GM18873 (cell line): ENCODE data around the gene RPL27A.

ENCODE experiments used
- ATAC-seq: cut with Tn5 transposase; IDR thresholded peaks from one replicate; pipeline ENCODE4 v1.9.1; 2021; ENCODE audit warnings: mild to moderate bottlenecking, moderate library complexity, moderate number of reproducible peaks; ENCODE audit not compliant: unreplicated experiment, low FRiP score

The RPL27A gene

DNA sequence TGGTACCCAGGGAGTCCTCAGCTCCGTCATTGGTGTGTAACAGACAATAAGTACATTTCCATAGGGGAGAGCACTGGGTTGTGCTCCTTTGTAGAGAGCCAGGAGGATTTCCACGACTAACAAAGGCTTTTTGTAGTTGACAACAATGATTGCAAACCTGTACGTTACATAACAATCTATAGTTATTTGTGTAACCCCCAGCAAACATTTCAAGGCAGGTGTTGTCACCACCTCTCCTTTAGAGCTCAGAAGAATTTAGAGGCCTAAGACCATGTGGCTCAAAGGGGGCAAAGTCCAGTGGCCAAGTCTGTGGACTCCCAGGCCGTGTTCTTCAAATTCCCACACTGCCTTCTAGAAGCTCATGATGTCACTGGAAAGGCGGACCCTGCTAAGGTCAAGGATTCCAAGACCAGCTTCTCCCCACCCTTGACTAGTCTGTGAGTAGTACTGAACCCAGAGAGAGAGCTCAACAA lies 15.8 kb downstream of the RPL27A start:
- ATAC-seq, result no peak

DNA sequence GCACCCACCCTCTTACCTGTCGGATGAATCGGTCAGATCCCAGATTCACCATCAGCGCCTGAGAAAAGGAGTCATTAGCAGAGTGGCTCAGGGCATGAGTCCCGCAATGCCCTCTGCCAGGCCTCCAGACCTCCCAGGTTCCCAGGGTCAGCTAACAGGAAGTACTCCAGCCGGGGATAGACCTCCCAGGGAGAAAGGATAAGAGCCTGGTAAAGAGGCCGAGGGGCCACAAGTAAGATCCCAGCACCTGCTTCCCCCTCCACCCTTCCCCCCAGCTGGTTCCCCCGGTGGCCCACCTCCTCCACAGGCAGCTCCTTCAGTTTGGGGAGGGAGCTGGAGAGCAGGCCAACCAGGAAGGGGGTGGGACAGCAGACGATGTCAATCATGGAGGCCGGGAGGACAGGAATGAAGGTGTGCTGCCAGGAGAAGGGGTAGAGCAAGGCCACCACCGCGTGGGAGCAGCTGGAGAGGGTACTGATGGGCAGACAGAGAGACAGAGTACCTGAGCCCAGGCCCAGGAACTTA lies 16.4 kb downstream of the RPL27A start:
- no peak for ATAC-seq

DNA sequence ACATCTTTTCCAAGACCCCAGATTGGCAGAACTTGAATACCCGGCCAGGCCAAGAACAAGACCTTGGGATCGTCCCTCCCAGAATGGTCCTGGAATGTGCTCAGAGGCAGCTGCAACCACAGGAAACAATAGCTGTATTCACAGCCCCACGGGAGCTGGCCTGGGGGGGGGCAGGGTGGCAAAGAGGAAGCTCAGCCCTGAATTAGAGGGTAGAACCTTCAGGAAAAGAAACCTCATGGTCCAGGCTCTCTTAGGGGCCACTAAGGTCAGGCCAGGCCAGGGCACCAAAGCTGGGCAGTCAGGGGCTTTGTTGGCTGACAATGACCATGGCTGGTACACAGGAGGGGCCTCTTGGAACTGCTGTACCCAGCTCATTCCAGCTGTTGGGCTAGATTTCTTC lies 17.3 kb downstream of the RPL27A start:
- ATAC-seq, result no peak

DNA sequence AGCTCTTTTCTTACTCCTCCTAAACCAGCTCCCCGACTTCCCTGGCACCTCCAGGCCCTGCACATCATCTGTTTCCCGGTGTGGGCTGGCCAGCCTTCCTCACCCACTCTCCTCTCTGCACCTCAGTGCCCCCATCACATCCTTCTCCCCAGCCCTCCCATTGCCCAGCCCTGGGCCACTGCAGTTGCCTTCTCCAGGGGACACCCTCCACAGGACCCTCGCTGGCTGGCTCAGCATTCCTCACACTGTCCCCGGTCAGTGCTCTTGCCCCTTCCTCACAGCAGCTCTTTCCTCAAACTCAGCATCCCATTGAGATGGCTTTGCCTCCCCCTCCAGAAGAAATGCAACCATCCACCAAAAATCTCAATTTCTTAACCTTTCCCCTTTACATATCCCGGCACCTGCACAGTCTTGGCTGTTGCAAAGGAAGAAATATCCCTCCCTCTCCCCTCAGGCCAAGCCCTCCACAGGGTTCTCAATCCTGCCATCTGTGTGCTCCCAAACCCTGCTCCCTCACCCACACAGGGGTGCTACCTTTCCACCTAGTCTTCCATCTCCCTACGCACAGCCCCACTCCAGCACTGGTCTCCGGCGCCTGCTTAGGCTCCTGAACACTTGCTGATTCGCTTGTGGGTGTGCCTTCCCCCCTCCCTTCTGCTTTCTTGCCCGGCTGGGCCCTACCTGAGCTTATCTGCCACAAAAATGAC lies 19.5 kb downstream of the RPL27A start:
- ATAC-seq, result no peak

DNA sequence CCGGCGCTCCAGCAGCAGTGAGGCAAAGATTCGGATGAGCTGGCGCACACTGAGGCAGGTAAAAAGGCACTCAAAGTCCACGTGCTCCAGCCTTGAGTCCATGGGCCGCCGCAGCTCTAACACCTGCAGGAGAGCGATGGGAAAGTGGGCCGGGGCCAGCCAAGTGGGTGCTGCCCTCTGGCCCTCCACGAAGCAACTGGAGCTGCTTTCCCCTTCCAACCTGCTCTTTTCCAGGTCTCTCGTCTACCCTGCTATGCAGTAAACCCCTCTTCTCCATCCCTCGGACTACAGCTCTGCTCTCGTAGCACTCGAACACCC lies 20.0 kb downstream of the RPL27A start:
- no peak for ATAC-seq

DNA sequence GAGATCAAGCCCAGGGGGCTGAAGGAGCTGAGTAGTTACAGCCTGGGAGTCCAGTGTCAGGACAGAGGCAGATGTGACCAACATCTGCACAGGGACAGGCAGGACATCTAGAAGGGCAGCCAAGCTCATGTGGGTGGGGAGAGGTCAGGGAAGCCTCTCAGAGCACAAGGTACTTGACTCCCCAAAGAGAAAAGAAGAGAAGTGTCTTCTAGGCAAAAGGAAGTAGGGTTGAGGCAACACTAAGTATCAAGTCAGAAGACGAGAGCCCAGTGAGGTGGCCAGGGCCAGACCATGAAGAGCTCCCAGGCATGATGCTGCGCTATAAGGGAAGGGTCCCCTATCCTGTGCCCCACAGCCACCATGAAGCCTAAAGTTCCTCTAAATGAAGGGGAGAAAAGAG lies 21.5 kb downstream of the RPL27A start:
- no peak for ATAC-seq

DNA sequence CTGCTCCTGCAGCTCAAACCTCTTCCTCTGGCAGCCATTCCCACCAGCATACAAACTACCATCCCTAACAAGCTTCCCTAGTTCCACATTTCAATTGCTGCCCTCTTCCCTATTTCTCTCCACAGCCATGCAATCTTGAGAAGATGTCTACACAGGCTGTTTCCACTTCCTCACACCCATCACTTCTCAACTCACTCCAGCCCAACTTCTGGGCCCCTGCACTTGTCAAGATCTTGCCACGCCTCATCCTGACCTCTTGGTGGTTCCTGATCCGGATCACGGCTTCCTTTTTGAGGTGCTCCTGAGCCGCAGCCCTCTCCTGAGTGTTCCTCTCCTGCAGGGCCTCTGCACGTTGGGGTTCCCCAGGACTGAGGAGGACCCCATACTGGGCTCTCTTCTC lies 22.6 kb downstream of the RPL27A start:
- no peak for ATAC-seq

DNA sequence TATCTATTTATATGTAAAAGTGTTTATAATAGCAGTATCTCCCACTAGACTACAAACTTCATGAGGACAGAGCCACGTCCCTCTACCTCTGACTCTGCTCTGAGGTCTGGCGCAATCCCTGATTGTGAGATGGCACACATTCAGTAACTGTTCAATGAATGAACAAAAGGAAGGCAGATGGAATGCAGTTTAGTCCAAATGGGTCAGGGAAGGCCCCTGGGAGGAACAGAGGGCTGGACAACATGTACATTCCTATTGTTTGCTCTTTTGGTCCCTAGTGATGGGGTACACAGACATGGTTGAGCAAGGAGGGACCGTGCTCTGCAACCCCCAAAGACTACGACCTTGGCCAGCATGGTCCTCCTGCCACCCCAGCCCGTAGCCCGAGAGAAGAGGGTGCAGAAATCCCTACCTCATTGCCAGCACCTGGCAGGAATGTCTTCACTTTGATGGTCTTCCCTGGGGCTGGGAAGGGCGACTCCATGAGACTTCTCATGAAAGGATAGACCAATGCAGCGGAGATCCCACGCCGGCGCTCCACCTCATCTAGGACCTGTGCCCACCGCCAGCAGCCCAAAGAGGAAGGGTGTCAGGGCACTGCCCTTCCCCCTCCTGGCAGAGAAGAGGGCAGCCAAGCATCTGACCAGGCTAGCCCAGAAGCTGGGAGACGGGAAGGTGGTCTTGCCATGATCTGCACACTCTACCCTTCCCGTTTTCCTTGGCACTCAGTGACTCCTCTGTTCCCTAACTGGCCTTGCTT lies 24.3 kb downstream of the RPL27A start:
- no peak for ATAC-seq

DNA sequence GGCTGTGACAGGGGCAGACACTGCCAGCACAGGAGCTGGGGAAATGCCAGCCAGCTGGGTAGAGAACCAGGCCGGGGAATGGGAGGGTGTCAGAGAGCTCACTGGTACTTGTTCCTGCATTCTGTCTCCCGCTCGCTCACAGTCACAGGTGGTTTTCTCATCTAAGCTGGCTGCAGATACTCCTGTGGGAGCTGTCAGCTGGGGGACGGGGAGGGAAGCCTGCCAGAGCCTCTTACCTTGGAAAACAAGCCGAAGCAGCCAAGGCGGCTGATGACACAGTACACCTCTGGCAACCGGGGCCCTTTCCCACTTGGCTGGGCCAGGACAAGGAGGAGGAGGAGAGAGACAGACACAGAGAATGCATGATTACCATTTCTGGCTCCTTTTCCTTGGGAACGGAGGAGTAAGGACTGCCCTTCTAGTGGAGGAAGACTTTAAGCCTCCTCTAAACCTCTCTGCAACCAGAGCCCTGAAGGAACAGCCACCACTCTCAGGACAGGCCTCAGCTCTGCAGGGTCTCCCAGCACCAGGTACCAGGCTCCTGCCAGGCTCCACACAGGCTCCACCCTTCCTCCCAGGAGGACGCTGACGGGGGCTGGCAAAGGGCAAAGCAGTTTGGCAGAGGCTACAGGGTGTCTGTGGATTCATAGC lies 25.1 kb downstream of the RPL27A start:
- no peak for ATAC-seq

DNA sequence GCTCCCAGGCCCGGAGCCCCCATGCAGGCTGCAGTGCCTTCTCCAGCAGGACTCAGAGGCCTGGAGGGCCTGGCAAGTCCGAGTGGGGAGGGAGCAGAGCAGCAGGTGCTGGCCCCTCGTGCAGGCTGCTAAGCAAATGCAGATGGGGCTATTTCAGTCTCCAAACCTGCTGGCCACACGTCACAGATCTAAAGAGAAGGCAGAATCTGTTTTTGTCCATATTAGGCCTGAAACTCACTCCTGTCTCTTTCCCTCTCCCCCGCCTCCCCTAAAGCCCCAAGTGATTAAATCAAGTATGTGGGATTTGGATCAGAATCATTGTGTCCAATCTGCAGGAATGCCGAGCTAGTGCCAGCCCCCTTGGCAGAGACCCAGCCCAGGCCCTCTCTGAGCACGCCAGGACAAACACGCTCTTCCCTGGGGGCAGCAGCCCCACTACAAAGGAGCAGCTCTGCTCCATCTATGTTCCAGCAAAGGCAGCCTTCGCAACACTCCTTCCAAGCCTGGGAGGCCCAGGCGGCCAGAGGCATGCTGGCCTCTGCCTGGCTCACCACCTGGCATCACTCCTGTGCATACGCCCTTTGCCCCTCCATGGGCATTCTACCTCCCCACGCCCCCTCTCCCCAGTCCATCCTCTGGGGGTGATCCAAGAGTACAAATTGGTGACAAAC lies 26.5 kb downstream of the RPL27A start:
- ATAC-seq, result no peak

DNA sequence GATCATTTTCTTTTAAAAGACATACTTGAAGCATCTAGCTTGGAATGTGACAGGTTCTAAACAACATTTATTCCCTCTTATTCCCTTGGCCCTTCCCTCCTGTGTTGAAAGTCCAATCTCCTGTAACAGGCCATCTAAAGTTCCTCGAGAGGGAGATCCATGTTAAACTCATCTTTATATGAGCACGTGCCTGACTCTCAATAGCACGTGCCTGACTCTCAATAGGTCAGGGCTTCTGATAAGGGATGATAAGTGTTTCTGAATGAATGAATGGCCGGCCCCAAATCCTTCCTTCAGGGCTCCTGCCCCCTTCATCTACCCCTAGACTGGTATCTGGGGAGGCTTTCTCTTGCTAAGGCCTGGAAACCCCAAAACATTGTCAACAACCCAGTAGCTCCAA lies 27.2 kb downstream of the RPL27A start:
- no peak for ATAC-seq

DNA sequence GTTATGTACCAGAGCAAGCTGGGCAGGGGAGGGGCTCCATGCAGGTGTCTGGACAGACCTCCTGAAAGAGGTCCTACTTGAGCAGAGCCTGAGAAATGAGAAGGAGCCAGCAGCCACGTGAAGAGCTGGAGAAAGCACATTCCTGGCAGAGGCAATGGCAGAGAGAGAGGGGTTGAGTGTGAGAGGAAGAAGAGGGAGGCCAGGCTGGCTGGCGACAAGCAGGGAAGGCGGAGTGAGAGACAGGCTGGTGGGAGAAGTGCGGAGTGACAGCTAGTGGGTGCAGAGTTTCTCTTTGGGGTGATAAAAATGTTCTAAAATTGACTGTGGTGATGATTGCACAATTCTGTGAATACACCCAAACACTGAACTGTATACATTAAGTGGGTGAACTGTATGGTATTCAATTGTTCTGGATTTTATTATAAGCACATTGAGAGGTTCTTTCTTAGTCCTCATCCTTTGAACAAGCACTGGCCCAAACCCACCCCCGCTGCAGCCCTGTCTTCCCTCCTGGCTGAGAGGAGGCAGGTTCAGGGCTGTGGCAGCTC lies 29.4 kb downstream of the RPL27A start:
- ATAC-seq, result no peak

DNA sequence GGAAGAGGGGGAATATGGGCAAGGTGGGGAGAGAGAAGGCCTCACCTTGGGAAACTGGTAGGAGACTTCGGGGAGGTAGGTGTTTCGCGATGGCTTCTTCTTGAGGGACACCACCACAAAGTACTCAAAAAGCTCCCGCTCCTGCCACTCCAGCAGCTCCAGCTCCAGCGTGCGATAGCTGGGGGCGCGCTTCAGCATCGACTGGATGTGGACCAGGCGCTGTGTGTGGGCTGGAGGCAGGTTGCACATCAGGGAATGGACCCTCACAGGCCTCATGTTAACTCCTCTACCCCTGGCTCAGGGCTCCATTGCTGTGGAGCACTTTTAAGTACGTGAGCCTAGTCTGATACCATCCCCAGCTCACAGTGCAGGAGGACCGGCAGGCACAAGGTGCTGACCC lies 29.9 kb downstream of the RPL27A start:
- no peak for ATAC-seq

DNA sequence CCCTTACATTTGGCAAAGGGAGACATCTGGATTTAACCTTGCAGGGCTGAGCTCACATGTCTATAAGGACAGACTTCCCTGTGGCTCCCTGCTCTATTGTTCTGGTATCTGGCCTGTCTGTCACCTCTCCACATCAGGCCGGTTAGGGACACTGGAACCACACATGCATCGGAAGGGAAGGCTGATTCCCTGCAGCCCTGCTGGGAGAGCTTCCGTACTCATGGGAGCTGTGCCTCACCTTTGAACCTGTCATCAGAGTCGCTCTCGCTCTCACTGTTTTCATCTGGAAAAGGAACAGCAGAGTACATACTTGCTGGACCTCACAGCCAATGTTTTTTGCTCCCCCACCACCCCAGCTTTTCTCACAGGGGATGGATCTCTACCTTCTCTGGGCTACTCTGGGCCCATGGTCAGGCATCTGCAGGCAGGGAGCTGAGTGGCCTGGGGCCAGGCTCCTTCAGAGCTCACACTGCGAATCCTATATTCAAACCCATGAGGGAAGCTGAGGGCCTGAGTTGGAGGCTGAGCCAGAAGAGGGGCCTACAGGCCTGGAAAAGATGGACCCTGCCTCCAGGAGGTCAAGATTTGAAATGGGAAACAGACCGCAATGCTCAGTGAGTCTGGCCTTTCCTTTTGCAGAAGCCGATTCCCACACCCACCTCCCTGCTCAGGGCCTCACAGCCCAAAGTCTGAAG lies 31.3 kb downstream of the RPL27A start:
- no peak for ATAC-seq

DNA sequence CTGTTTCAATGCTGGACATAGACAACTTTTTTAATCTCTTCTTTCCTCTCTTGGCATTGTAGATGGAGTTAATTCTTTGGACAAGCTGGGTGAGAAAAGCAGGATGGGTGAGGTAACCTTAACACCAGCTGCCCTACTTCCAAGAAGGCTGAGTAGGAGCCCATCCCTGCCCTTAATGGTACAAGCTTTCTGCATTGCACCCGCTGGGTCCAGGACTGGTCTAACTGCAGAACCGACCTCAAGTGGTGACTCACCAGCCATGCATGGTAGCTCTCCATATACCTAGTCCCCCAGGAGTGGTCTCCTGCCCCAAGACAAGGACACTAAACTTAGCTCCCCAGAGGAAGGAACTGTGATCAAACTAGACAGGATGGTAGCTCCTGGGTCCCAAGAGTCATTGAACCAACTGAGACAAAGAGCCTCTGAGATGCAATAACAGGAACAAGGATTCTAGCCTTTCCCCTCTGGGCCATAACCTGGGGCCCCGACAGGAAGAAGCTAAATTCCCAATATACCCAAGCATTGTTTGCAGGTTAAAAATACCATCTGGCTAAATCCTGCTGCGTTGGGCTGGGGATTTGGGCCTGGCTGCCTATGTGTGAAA lies 32.1 kb downstream of the RPL27A start:
- no peak for ATAC-seq

DNA sequence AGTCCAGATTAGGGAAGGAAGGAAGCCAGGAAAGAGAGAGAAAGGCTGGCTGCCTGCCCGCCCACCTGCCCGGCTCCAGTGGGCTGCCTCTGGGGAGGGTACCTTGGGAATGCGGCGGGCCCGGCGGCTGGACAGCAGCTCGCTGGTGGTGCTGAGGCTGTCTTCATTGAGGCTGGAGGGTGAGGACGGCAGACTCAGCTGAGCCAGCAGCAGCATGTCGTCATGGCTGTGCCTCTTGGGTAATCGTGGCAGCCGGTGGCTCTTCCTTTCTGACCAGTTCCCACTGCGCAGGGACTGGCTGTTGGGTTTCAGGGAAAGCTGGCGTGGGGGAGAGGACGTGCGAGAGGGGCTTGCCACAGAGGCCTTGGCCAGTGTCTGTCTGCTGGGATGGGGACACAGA lies 32.9 kb downstream of the RPL27A start:
- ATAC-seq, result no peak

DNA sequence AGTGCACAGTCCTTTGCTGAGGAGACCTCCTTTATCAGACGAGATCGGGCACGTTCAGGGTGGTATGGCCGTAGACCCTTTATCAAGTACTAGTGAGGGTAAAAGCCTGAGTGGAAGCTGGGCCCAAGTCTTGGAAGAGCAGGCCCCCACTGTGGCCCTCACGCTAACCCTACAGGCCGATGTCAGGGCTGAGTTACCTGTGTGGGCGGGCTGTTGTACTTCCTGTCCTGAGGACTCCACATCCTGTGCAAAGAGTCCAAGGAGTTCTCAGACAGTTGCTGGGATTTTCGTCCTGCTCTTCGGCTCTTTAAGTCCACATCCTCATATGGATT lies 34.9 kb downstream of the RPL27A start:
- no peak for ATAC-seq

DNA sequence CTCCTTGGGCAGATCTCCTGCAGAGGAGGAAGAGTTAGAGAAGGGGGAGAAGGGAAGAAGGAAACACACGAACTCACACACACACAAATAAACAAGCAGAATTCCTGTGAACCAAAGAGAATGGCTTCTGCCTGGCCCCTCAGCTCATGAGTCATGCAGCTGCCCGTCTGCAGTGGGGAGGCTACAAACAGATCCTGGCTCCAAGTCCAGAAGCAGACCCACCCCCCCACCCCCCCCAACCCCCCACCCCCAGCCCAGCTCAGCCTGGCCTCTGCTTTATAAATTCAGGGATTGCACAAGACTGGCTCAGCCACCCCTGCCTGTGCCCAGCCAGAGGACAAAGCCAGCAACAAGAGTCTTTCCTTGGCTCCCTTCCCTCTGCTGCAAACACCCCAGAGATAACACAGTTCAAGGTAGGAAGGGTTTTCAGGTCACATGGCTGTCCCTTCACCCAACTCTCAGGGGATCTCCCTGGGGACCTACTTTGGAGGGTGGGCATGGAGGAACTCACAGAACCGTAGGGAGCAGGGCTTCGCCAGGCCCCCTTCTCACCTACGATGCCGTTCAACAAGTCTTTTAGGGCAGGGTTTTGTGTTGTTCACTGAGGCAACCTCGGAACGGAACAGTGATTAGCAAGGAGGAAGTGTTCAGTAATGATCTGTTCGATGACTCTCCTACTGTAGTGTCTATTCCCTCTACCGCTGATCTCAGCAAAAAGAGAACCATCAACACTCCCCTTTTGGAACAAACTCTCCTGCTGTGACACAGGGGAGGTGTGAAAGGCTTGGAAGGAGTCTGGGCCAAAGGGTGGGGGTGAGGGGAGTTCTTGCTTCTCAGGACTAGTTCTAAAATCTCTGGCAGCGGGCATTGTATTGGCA lies 35.5 kb downstream of the RPL27A start:
- no peak for ATAC-seq

DNA sequence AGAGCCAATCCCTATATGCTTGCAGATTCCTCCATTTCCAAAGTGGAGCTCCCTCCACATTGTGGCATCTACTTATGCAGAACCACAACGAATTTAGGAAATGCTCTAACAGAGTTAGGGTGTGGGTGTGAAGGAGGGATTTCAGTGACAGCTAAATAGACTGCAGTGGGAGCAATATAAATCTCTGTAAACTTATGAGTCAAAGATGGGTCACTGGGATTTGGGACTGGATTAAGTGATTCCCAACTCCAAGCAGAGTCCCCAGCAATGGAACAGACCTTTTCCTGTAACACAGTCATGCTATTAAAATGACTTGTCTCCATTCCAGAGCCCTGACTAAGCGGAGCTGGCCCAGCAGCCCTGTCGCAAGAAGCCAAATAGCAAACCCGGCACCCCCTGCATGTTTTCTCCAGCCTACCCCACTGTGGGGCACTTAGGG lies 36.6 kb downstream of the RPL27A start:
- no peak for ATAC-seq
